Left cardiac atrium (tissue), 4 donors: ENCODE data around the gene NUTM2G. TPM values are rescaled to one million over a fixed set of nuclear protein-coding genes. Genes with fewer than 3 reads are reported as not detected.
"Not testable (repeated sequence)": the region's sequence is repeated elsewhere in the genome, so short reads cannot be mapped to it uniquely, and the experiment has no call there.

Source experiments
- ATAC-seq, 2 donors: fragments of 200-7000 bp; cut with Tn5 transposase; one replicate each; pipeline ENCODE4 v1.9.1; 2020; ENCODE audit warnings: mild to moderate bottlenecking in 2 of 2, moderate library complexity in 2 of 2
- DNase-seq: peaks from one replicate; pipeline ENCODE4 v3.0.0-alpha.2; 2020
- intact Hi-C, 2 donors: fragments of 100-400 bp; cut with DNase I; formaldehyde crosslinking; loops; one replicate each; pipeline versions ENCODE4 v1.14.1 to v1.15.1; 2022 to 2023
- long read RNA-seq: library from polyadenylated mRNA; unstranded; transcript quantifications from one replicate; pipeline ENCODE4 v2.0.0, GENCODE V29; 2021
- total RNA-seq, 2 donors: library from RNA; stranded (reverse); fragmentation: NEBNext Ultra II Directional; extraction: Animal tissue kit (Norgen Biotek cat#: 25700); gene quantifications; one replicate each; pipeline ENCODE4 v1.2.1, GENCODE V29; 2021
- donor health status: DM: no; HTN: yes; CAD: no.
- donor health status: DM: no; HTN: yes; CAD: no; lungs with severe emphysema.
- donor health status: DM: yes; HTN: yes; CAD: no.
- donor health status: Dilated cardiomyopathy.

NUTM2G gene, protein sequence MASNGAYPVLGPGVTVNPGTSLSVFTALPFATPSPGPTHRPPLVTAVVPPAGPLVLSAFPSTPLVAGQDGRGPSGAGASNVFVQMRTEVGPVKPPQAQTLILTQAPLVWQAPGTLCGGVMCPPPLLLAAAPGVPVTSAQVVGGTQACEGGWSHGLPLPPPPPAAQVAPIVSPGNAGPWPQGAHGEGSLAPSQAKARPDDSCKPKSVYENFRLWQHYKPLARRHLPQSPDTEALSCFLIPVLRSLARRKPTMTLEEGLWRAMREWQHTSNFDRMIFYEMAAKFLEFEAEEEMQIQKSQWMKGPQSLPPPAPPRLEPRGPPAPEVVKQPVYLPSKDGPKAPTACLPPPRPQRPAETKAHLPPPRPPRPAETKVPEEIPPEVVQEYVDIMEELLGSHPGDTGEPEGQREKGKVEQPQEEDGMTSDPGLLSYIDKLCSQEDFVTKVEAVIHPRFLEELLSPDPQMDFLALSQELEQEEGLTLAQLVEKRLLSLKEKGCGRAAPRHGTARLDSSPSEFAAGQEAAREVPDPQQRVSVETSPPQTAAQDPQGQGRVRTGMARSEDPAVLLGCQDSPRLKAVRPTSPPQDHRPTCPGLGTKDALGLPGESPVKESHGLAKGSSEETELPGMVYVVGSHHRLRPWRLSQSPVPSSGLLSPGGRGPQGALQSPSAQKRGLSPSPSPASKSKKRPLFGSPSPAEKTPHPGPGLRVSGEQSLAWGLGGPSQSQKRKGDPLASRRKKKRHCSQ
- not detected for total RNA-seq
- long read RNA-seq: 0 reads

DNA sequence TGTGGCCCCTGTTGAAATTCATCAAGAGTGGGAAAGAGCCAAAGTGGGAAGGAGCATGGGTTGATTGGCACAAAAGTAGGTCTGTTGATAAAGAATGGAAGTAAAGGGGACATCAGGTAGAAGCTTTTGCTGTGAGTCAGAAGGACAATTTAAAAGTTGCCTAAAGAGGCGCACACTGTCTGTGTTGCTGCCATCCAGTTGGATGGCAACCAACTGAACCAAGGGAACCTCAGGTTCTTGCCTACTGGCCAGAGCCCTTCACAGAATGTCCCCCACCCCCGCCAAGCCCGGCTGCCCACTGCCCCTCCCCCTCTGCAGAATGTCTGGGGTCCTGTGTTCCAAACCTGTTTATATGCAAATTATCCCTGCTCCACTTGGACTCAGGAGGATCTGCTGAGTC, at the start of gene NUTM2G:
Gene NUTM2G, plus strand, starts transcription at position 301 of the 400 bp plus-strand sequence. CDS start 182 bp downstream, outside the sequence.
- DNase-seq, ATAC-seq, intact Hi-C loops: not testable (repeated sequence)

GRCh38 chr9:96883922-96884321, 44.7 kb upstream of the NUTM2G start:
- intact Hi-C loops: no loop called here
- ATAC-seq: peak; percentile 47 to 84
- DNase-seq: no peak

DNA sequence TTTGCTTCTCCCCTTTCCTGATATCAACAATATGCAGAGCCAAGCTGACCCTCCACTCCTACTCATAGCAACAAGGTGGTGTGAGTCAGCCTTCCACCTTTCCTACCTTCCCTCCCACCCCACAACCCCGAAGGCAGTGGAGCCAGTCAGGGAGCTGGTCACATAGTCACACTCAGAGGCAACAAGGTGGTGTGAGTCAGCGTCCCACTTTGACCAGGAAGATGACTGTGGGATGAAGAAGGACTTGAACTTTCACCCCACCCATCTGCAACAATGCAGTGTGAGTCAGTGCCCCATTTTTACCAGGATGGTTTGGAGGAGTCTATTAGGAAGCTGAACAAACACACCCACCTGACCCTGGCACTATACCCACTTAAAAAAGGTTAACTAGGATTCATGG, 44.2 kb upstream of the NUTM2G start:
- intact Hi-C loops: no loop called here
- no peak for DNase-seq
- ATAC-seq: peak in 1 of 2 donors; percentile 73

GRCh38 chr9:96885424-96885823, 43.2 kb upstream of the NUTM2G start:
- ATAC-seq: no peak

DNA sequence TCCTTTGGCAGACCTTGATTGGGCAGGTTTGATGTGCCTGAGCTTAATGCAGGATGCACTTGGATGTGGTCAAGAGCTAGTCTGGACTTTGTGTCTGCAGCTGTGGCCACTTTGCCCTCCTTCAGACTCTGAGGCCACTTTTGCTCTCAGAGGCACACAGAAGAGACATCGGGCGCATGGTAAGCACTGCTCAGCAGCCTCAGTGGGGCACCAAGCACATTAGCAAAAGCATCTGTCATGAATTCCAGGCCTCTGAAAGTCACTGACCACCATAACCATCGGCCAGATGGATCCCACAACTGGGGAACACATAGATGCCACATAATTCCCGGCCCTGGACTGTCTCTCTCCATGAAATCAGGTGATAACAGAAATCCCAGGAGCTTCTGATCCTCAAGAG, 40.1 kb upstream of the NUTM2G start:
- DNase-seq (no peak), ATAC-seq (no peak)
- intact Hi-C loops: no loop called here

More at GRCh38 chr9:96885424-96885823, 43.2 kb upstream of the NUTM2G start:
- no peak for DNase-seq
- intact Hi-C loops: no loop called here

GRCh38 chr9:96892131-96892530, 36.5 kb upstream of the NUTM2G start:
- no peak for ATAC-seq
- intact Hi-C loops: no loop called here
- DNase-seq: no peak

GRCh38 chr9:96900010-96900409, 28.6 kb upstream of the NUTM2G start:
- intact Hi-C loops, DNase-seq, ATAC-seq: not testable (repeated sequence)

DNA sequence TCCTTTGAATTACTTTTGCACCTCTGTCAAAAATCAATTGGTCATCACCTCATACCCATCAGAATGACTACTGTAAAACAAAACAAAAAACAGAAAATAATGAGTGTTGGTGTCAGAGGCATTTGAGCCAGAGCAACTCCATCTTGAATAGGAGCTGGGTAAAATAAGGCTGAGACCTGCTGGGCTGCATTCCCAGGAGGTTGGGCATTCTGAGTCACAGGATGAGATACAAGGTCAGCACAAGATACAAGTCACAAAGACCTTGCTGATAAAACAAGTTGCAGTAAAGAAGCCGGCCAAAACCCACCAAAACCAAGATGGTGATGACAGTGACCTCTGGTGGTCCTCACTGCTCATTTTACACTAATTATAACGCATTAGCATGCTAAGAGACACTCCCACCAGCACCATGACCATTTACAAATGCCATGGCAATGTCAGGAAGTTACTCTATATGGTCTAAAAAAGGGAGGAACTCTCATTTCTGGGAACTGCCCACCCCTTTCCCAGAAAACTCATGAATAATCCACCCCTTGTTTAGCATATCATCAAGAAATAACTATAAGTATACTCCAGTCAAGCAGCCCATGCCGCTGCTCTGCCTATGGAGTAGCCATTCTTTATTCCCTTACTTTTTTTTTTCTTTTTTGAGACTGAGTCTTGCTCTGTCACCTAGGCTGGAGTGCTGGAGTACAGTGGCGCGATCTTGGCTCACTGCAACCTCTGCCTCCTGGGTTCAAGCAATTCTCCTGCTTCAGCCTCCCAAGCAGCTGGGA, 23.5 kb upstream of the NUTM2G start:
- DNase-seq, ATAC-seq, intact Hi-C loops: not testable (repeated sequence)

DNA sequence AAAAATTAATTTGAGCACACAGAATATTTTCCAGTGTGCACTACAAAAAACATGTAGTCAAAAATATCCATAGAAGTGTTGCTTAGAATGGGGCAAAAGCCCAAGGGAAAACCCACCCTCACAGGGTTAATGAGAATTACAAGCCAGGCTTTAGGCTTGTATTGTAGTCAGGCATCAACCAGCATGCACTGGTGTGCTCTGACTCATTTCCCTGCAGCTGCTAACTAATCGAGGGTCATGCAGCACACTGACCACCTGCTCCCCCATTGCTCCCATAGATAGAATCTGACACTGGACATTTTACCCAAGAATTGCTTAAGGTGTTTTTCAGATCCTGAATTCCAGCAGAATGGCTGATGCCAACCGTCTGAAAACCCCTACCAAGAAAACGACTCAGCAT, 20.2 kb upstream of the NUTM2G start:
- DNase-seq, ATAC-seq, intact Hi-C loops: not testable (repeated sequence)

DNA sequence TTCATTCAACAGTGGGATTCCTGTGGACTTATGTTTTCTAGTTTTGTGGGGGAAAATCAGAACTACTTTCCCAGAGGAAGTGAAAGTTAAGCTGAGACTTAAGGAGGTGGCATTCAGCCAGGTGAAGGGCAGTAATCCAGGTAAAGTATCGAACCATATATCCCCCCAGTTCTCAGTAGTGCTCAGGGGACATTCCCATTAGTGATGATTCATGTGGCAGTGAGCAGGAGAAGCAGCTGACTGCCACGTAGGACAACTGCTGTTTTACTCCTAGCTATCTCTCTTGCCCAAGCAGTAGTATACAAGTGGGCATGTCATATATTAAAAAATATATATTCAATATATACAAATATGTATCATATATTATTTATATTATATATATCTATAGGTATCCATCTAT, 13.1 kb upstream of the NUTM2G start:
- DNase-seq, intact Hi-C loops, ATAC-seq: not testable (repeated sequence)

- DNase-seq, ATAC-seq, intact Hi-C loops: not testable (repeated sequence)
These were observed 12.1 kb upstream of the NUTM2G start for GRCh38 chr9:96916531-96916930.

DNA sequence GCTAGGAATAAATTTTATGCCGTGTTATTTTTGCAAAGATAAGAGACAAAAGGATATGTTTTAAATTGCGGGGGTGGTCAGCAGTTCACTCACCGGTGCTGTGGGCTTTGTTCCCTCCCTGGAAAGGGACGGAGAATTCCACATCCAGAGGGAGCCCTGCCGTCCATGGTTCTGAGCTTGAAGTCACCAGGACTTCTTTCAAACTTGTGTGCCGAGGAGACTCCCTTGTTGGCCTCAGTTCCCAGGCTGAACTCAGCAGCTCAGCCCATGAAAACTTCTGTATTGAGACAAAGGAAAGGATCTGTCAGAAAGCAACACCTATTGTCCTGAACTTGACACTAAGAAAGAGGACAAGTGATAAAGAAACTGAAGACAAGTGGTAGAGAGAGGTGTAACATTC, 10.1 kb upstream of the NUTM2G start:
- ATAC-seq, intact Hi-C loops, DNase-seq: not testable (repeated sequence)

GRCh38 chr9:96920803-96921202, 7.8 kb upstream of the NUTM2G start:
- DNase-seq, ATAC-seq, intact Hi-C loops: not testable (repeated sequence)

DNA sequence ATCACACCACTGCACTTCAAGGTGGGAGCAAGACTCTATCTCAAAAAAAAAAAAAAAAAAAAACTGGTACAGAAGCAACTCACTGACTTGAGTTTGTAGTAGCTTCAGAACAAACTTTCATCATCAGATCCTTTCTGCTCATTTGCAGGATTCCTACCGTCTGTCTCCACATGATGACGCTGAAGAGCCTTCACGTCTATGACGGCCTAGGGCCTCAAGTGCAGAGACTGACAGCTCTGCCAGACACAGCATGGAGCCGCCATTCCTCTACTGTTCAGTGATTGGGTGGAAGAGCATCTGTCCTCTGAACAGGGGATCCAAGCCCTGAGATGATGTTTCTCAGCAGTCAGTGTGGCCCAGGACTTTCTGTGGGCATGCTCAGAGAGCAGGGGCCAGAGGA, 3.1 kb upstream of the NUTM2G start:
- DNase-seq, ATAC-seq, intact Hi-C loops: not testable (repeated sequence)

DNA sequence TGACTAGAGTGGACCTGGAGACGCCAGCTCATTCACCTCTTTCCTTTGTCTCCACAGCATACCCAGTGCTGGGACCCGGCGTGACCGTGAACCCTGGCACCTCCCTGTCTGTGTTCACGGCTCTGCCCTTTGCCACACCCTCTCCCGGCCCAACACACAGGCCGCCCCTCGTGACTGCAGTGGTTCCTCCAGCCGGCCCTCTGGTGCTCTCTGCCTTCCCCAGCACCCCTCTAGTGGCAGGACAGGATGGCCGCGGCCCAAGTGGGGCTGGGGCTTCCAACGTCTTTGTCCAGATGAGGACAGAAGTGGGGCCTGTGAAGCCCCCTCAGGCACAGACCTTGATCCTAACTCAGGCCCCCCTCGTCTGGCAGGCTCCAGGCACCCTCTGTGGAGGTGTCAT, 3.0 kb downstream of the NUTM2G start:
- intact Hi-C loops, ATAC-seq, DNase-seq: not testable (repeated sequence)

- DNase-seq, intact Hi-C loops, ATAC-seq: not testable (repeated sequence)
These were observed 5.5 kb downstream of the NUTM2G start for GRCh38 chr9:96934097-96934496.

GRCh38 chr9:96934706-96935105, 6.1 kb downstream of the NUTM2G start:
- ATAC-seq: not testable (repeated sequence)

DNA sequence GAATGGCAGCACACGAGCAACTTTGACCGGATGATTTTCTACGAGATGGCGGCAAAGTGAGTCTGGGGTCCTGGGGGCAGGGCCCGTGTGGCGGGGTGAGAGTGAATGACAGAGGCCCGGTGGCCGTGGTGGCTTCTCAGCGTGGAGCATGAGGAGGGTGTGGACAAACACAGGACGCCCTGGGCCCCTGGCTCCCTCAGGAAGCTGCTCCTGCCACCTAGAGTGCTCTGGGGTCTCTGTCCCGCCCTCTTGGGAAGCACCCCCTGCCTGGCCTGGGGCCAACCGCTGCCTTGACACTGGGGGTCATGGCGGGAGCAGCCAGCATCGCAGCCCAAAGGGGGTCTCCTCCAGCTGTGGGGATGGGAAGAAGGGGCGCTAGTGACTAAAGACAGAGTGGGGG, 6.8 kb downstream of the NUTM2G start:
- DNase-seq, intact Hi-C loops, ATAC-seq: not testable (repeated sequence)

More at GRCh38 chr9:96934706-96935105, 6.1 kb downstream of the NUTM2G start:
- intact Hi-C loops, DNase-seq: not testable (repeated sequence)

- intact Hi-C loops, ATAC-seq, DNase-seq: not testable (repeated sequence)
These were observed 8.8 kb downstream of the NUTM2G start for GRCh38 chr9:96937442-96937841.
